Osteoblast (primary cell): ENCODE results near the gene UROD. TPM values are rescaled to one million over a fixed set of nuclear protein-coding genes. Genes with fewer than 3 reads are reported as not detected.

ENCODE experiments used
- DNase-seq: peaks from one replicate; pipeline ENCODE4 v3.0.0; 2011; ENCODE audit warnings: low spot score, mixed read lengths; ENCODE audit not compliant: insufficient read length; ENCODE audit errors: missing footprints
- H2AFZ ChIP-seq: 2 replicates; pipeline ENCODE4 v1.6.0; 2011; ENCODE audit warnings: mild to moderate bottlenecking, low read length
- H3K27ac ChIP-seq: 2 replicates; pipeline ENCODE4 v1.5.1; 2011; ENCODE audit warnings: mild to moderate bottlenecking, low read depth, low read length, moderate library complexity
- H3K27me3 ChIP-seq: 2 replicates; pipeline ENCODE4 v1.6.0; 2012; ENCODE audit warnings: mild to moderate bottlenecking, control low read depth, inconsistent platforms, low read length, moderate library complexity; ENCODE audit not compliant: insufficient read depth
- H3K36me3 ChIP-seq: 2 replicates; pipeline ENCODE4 v1.5.1; 2011; ENCODE audit warnings: mild to moderate bottlenecking, low read length, control low read depth, moderate library complexity; ENCODE audit not compliant: insufficient read depth
- H3K4me1 ChIP-seq: 2 replicates; pipeline ENCODE4 v1.5.1; 2011; ENCODE audit warnings: mild to moderate bottlenecking, low read length, control low read depth, moderate library complexity; ENCODE audit not compliant: insufficient read depth
- H3K4me2 ChIP-seq: 2 replicates; pipeline ENCODE4 v1.6.0; 2011; ENCODE audit warnings: mild to moderate bottlenecking, low read length; ENCODE audit not compliant: insufficient read depth
- H3K4me3 ChIP-seq: fragments of 200-600 bp; sonication (generic); 3 replicates; pipeline ENCODE4 v1.5.1; 2012; ENCODE audit warnings: mild to moderate bottlenecking, low read length, inconsistent platforms; ENCODE audit not compliant: insufficient read depth
- H3K79me2 ChIP-seq: 2 replicates; pipeline ENCODE4 v1.6.0; 2012; ENCODE audit warnings: mild to moderate bottlenecking, low read length, control low read depth, inconsistent platforms; ENCODE audit not compliant: insufficient read depth
- H3K9me3 ChIP-seq: 2 replicates; pipeline ENCODE4 v1.5.1; 2011; ENCODE audit warnings: low read depth, low read length, control low read depth
- H4K20me1 ChIP-seq: 2 replicates; pipeline ENCODE4 v1.6.0; 2012; ENCODE audit warnings: mild to moderate bottlenecking, low read length, control low read depth; ENCODE audit not compliant: insufficient read depth
- CTCF ChIP-seq: IDR thresholded peaks from 2 replicates; pipeline ENCODE4 v1.5.1; 2011; ENCODE audit warnings: mild to moderate bottlenecking, low read depth, low read length, moderate library complexity; ENCODE audit errors: extremely low read depth
- total RNA-seq: library from RNA; depleted of rRNA; stranded (reverse); fragments of >200 nt; gene quantifications from 2 replicates; pipeline ENCODE4 v1.2.3, GENCODE V29; 2012

Gene UROD
- total RNA-seq, 1 donor: 123 TPM

GRCh38 chr1:45008516-45008915, 3.5 kb upstream of the UROD start:
- no peak for TF ChIP-seq CTCF
- H3K4me3 ChIP-seq: no peak overlapping the region
- peaks cover 52% of the 10 kb centered on the region for H3K36me3 ChIP-seq
- no peaks in the 10 kb centered on the region for H3K27me3 ChIP-seq
- H3K79me2 ChIP-seq: peaks cover 35% of the 10 kb centered on the region
- peaks cover 28% of the 10 kb centered on the region for H3K4me1 ChIP-seq
- no peak overlapping the region for H2AFZ ChIP-seq
- H4K20me1 ChIP-seq: peaks cover 7% of the 10 kb centered on the region
- no peak overlapping the region for H3K4me2 ChIP-seq
- peak; percentile 53 for DNase-seq
- H3K27ac ChIP-seq: no peak overlapping the region
- H3K9me3 ChIP-seq: no peaks in the 10 kb centered on the region

GRCh38 chr1:45009296-45009865, 2.7 kb upstream of the UROD start:
- Histone ChIP-seq H3K4me2 (no peak overlapping the region), H3K4me3 (no peak overlapping the region)
- TF ChIP-seq CTCF: no peak

GRCh38 chr1:45009956-45010854, 1.8 kb upstream of the UROD start:
- Histone ChIP-seq H3K36me3 (peaks cover 51% of the 10 kb centered on the region), H3K27ac (peak overlapping the region; percentile 41), H3K4me3 (peak overlapping the region; percentile 81), H3K27me3 (no peaks in the 10 kb centered on the region), H2AFZ (peak overlapping the region; percentile 91), H3K4me1 (peaks cover 33% of the 10 kb centered on the region), H3K79me2 (peaks cover 46% of the 10 kb centered on the region), H3K4me2 (peak overlapping the region; percentile 98), H3K9me3 (no peaks in the 10 kb centered on the region), H4K20me1 (peaks cover 14% of the 10 kb centered on the region)
- TF ChIP-seq CTCF: no peak
- peak; percentile 80 for DNase-seq

More at GRCh38 chr1:45009296-45009865, 2.7 kb upstream of the UROD start:
- peaks cover 7% of the 10 kb centered on the region for H4K20me1 ChIP-seq
- peaks cover 42% of the 10 kb centered on the region for H3K79me2 ChIP-seq
- H2AFZ ChIP-seq: no peak overlapping the region
- H3K27ac ChIP-seq: no peak overlapping the region
- peaks cover 52% of the 10 kb centered on the region for H3K36me3 ChIP-seq
- peaks cover 29% of the 10 kb centered on the region for H3K4me1 ChIP-seq
- peak; percentile 62 for DNase-seq
- H3K27me3 ChIP-seq: no peaks in the 10 kb centered on the region
- H3K9me3 ChIP-seq: no peaks in the 10 kb centered on the region
